HG02852 (cell line): Measurements from ENCODE around the gene DDO.
"Not testable (repeated sequence)": the region's sequence is repeated elsewhere in the genome, so short reads cannot be mapped to it uniquely, and the experiment has no call there.

ENCODE experiments used
- ATAC-seq: cut with Tn5 transposase; IDR thresholded peaks from one replicate; pipeline ENCODE4 v1.9.1; 2021; ENCODE audit warnings: mild to moderate bottlenecking, moderate library complexity; ENCODE audit not compliant: unreplicated experiment

DDO gene

GRCh38 chr6:110415086-110415916 is at the start of gene DDO:
DDO (minus strand) TSS chr6:110415575; CDS start chr6:110413462, 2,113 bp downstream.
- ATAC-seq = no peak

GRCh38 chr6:110462884-110463481 is 47.6 kb upstream of the DDO start:
- ATAC-seq = no peak

GRCh38 chr6:110461376-110461775 is 46.0 kb upstream of the DDO start:
- no peak for ATAC-seq

- no peak for ATAC-seq
These were observed 43.8 kb upstream of the DDO start for GRCh38 chr6:110459137-110459536.

GRCh38 chr6:110458476-110458875 is 43.1 kb upstream of the DDO start:
- ATAC-seq = no peak

- not testable (repeated sequence) for ATAC-seq
These were observed 42.3 kb upstream of the DDO start for GRCh38 chr6:110457567-110458175.

GRCh38 chr6:110456694-110457093 is 41.3 kb upstream of the DDO start:
- no peak for ATAC-seq

GRCh38 chr6:110449541-110449895 is 34.1 kb upstream of the DDO start:
- ATAC-seq = no peak

- ATAC-seq = no peak
These were observed 33.6 kb upstream of the DDO start for GRCh38 chr6:110448846-110449540.

GRCh38 chr6:110447761-110448160 is 32.4 kb upstream of the DDO start:
- no peak for ATAC-seq

GRCh38 chr6:110446405-110446804 is 31.0 kb upstream of the DDO start:
- ATAC-seq = no peak

GRCh38 chr6:110440026-110440425 is 24.7 kb upstream of the DDO start:
- ATAC-seq = no peak

- ATAC-seq = no peak
These were observed 24.0 kb upstream of the DDO start for GRCh38 chr6:110439356-110439755.

- ATAC-seq = no peak
These were observed 19.7 kb upstream of the DDO start for GRCh38 chr6:110434961-110435602.

- ATAC-seq = no peak
These were observed 17.0 kb upstream of the DDO start for GRCh38 chr6:110432285-110432900.

- no peak for ATAC-seq
These were observed 15.4 kb upstream of the DDO start for GRCh38 chr6:110430741-110431140.

- ATAC-seq = no peak
These were observed 14.9 kb upstream of the DDO start for GRCh38 chr6:110430236-110430635.

- no peak for ATAC-seq
These were observed 12.8 kb upstream of the DDO start for GRCh38 chr6:110428153-110428552.

- no peak for ATAC-seq
These were observed 10.4 kb upstream of the DDO start for GRCh38 chr6:110425816-110426215.

- ATAC-seq = no peak
These were observed 7.1 kb upstream of the DDO start for GRCh38 chr6:110422444-110422822.
